HCT116 (cell line): ENCODE measurements around the gene ECT2. TPM values are rescaled to one million over a fixed set of nuclear protein-coding genes. Genes with fewer than 3 reads are reported as not detected.

Experiments used
- ATAC-seq: fragments of 200-7000 bp; cut with Tn5 transposase; 2 replicates; pipeline ENCODE4 v1.9.1; 2020; ENCODE audit warnings: mild to moderate bottlenecking, moderate library complexity
- BruUV-seq: library from RNA; stranded (reverse); fragments of 400-500 nt; replicated peaks from 2 replicates; lab custom pipeline; 2021; lab: Mats Ljungman, UMichigan
- CTCF ChIA-PET: fragments of 300-600 bp; sonication (Branson Sonifier 250); formaldehyde crosslinking; loops from one replicate; lab custom pipeline; 2021; ENCODE audit warnings: antibody characterized with exemption; lab: Charles Lee
- POLR2A ChIA-PET: fragments of 300-600, 350-600 bp; sonication (Branson Sonifier 250); formaldehyde crosslinking; loops from one replicate; lab custom pipeline; 2021; ENCODE audit warnings: antibody characterized with exemption; lab: Charles Lee
- RAD21 ChIA-PET, 2 experiments: fragments of 300-600 bp; sonication (Branson Sonifier 250); formaldehyde crosslinking; loops; one replicate each; lab custom pipeline; 2023; ENCODE audit warnings: low total read pairs in 2 of 2; ENCODE audit not compliant: uncharacterized antibody in 2 of 2, unreplicated experiment in 2 of 2, low non-redundant PET in 1 of 2; lab: Charles Lee
- DNase-seq: peaks from one replicate; pipeline ENCODE4 v3.0.0-alpha.2; 2010; ENCODE audit warnings: low read depth, low spot score
- H2AFZ ChIP-seq: fragments of 200-600 bp; shearing (Covaris generic), sonication (generic); 2 replicates; pipeline ENCODE4 v1.6.1; 2017; ENCODE audit warnings: low read depth, mixed run types, mixed read lengths, antibody characterized with exemption, low read length; ENCODE audit not compliant: poor library complexity, severe bottlenecking
- H3K27ac ChIP-seq: 2 replicates; pipeline ENCODE4 v1.5.1; 2012; ENCODE audit warnings: low read depth, low read length
- H3K27me3 ChIP-seq: fragments of 200-600 bp; sonication (generic); 2 replicates; pipeline ENCODE4 v1.6.1; 2016; ENCODE audit warnings: mixed run types, low read length, mixed read lengths; ENCODE audit not compliant: insufficient read depth
- H3K36me3 ChIP-seq, 2 experiments: fragments of 200-500 bp in 1 of 2; fragments of 200-600 bp in 1 of 2; sonication (Bioruptor generic) in 1 of 2; sonication (generic) in 1 of 2; 2 replicates each; pipeline versions ENCODE4 v1.5.1 to v1.6.1; 2014 to 2016; ENCODE audit warnings: low read length in 2 of 2, inconsistent platforms in 1 of 2, mixed read lengths in 1 of 2, mixed run types in 1 of 2; ENCODE audit not compliant: insufficient read depth in 2 of 2, control insufficient read depth in 1 of 2
- H3K4me1 ChIP-seq, 2 experiments: fragments of 200-600 bp in 1 of 2; sonication (generic) in 1 of 2; 2 replicates each; pipeline versions ENCODE4 v1.5.1 to v1.6.1; 2012 to 2017; ENCODE audit warnings: low read length in 2 of 2, inconsistent platforms in 1 of 2, mild to moderate bottlenecking in 1 of 2, mixed read lengths in 1 of 2, mixed run types in 1 of 2, moderate library complexity in 1 of 2; ENCODE audit not compliant: insufficient read depth in 2 of 2, control insufficient read depth in 1 of 2
- H3K4me2 ChIP-seq: fragments of 200-600 bp; sonication (generic); 2 replicates; pipeline ENCODE4 v1.6.1; 2017; ENCODE audit warnings: mixed run types, low read length, mixed read lengths
- H3K4me3 ChIP-seq, 2 experiments: fragments of 200-600 bp in 1 of 2; sonication (generic) in 1 of 2; replicated peaks in 1 of 2; 2 replicates each; pipeline ENCODE4 v1.5.1; 2011 to 2016; ENCODE audit warnings: low read length in 2 of 2, control low read depth in 1 of 2, low read depth in 1 of 2, mild to moderate bottlenecking in 1 of 2, mixed read lengths in 1 of 2, mixed run types in 1 of 2
- H3K79me2 ChIP-seq: fragments of 200-600 bp; sonication (generic); 2 replicates; pipeline ENCODE4 v1.6.1; 2017; ENCODE audit warnings: mild to moderate bottlenecking, mixed run types, low read length, moderate library complexity, mixed read lengths; ENCODE audit not compliant: insufficient read depth
- H3K9ac ChIP-seq: fragments of 200-600 bp; sonication (generic); 2 replicates; pipeline ENCODE4 v1.6.1; 2016; ENCODE audit warnings: low read length, mixed read lengths
- H3K9me2 ChIP-seq: fragments of 200-600 bp; sonication (generic), shearing (Covaris generic); 2 replicates; pipeline ENCODE4 v1.6.1; 2017; ENCODE audit warnings: mixed run types, mild to moderate bottlenecking, moderate library complexity; ENCODE audit not compliant: insufficient read depth
- H3K9me3 ChIP-seq, 2 experiments: fragments of 200-500 bp in 1 of 2; fragments of 200-600 bp in 1 of 2; sonication (Bioruptor generic) in 1 of 2; sonication (generic) in 1 of 2; 2 replicates each; pipeline ENCODE4 v1.6.1; 2014 to 2017; ENCODE audit warnings: low read length in 2 of 2, mixed read lengths in 2 of 2, inconsistent platforms in 1 of 2, low read depth in 1 of 2, mild to moderate bottlenecking in 1 of 2, mixed run types in 1 of 2, moderate library complexity in 1 of 2; ENCODE audit not compliant: control insufficient read depth in 1 of 2, insufficient read depth in 1 of 2
- H4K20me1 ChIP-seq: fragments of 200-600 bp; sonication (generic), shearing (Covaris generic); 2 replicates; pipeline ENCODE4 v1.6.1; 2017; ENCODE audit warnings: mixed run types, mild to moderate bottlenecking, moderate library complexity; ENCODE audit not compliant: insufficient read depth
- ATF3 ChIP-seq: IDR thresholded peaks from 2 replicates; pipeline ENCODE4 v1.6.1; 2012
- CBX3 ChIP-seq: IDR thresholded peaks from 2 replicates; pipeline ENCODE4 v1.6.1; 2012; ENCODE audit warnings: low read depth
- CEBPB ChIP-seq: IDR thresholded peaks from 2 replicates; pipeline ENCODE4 v1.6.1; 2012; ENCODE audit warnings: low read depth
- EGR1 ChIP-seq: IDR thresholded peaks from 2 replicates; pipeline ENCODE4 v1.6.1; 2012; ENCODE audit warnings: low read depth
- ELF1 ChIP-seq: IDR thresholded peaks from 2 replicates; pipeline ENCODE4 v1.6.1; 2012; ENCODE audit warnings: low read depth, borderline replicate concordance
- EZH2phosphoT487 ChIP-seq: fragments of 200-600 bp; IDR thresholded peaks from 2 replicates; pipeline ENCODE4 v1.6.1; 2018; ENCODE audit warnings: antibody characterized with exemption, borderline replicate concordance
- FOSL1 ChIP-seq: IDR thresholded peaks from 2 replicates; pipeline ENCODE4 v1.6.1; 2012; ENCODE audit warnings: low read depth
- JUND ChIP-seq: IDR thresholded peaks from 2 replicates; pipeline ENCODE4 v1.6.1; 2012
- MAX ChIP-seq: IDR thresholded peaks from 2 replicates; pipeline ENCODE4 v1.6.1; 2012
- POLR2A ChIP-seq: IDR thresholded peaks from 2 replicates; pipeline ENCODE4 v1.7.0; 2011; ENCODE audit warnings: borderline replicate concordance; ENCODE audit not compliant: insufficient read depth, insufficient read length; ENCODE audit errors: extremely low read depth
- POLR2AphosphoS5 ChIP-seq: IDR thresholded peaks from 2 replicates; pipeline ENCODE4 v1.6.1; 2011; ENCODE audit warnings: mild to moderate bottlenecking, low read depth, low read length, moderate library complexity
- RAD21 ChIP-seq: IDR thresholded peaks from 2 replicates; pipeline ENCODE4 v1.6.1; 2012; ENCODE audit warnings: low read depth, mild to moderate bottlenecking
- SIN3A ChIP-seq: IDR thresholded peaks from 2 replicates; pipeline ENCODE4 v1.6.1; 2012; ENCODE audit warnings: low read depth
- SRF ChIP-seq: IDR thresholded peaks from 2 replicates; pipeline ENCODE4 v1.6.1; 2012; ENCODE audit warnings: low read depth
- ZFX ChIP-seq: fragments of 450-650 bp; IDR thresholded peaks from 2 replicates; pipeline ENCODE4 v1.6.1; 2017
- ZNF274 ChIP-seq: fragments of 200-500 bp; sonication (Bioruptor generic); IDR thresholded peaks from 2 replicates; pipeline ENCODE4 v1.6.1; 2014; ENCODE audit warnings: mild to moderate bottlenecking, low read depth, low read length, inconsistent platforms
- intact Hi-C: fragments of 100-400 bp; cut with micrococcal nuclease; formaldehyde crosslinking; loops from 2 replicates; pipeline ENCODE4 v1.10.0; 2022
- total RNA-seq: library from RNA; stranded (reverse); gene quantifications from one replicate; pipeline ENCODE4 v1.2.1, GENCODE V29; 2021; ENCODE audit not compliant: unreplicated experiment
- TF ChIP-seq, protein P1 (sequence below): IDR thresholded peaks from 2 replicates; pipeline ENCODE4 v1.6.1; 2011; ENCODE audit warnings: mild to moderate bottlenecking, low read length, moderate library complexity; ENCODE audit not compliant: insufficient replicate concordance; ENCODE audit errors: extremely low read depth
- TF ChIP-seq, protein P2 (sequence below), 3 experiments: fragments of 200-600 bp in 1 of 3; sonication (generic) in 1 of 3; IDR thresholded peaks in 2 of 3; conservative IDR thresholded peaks in 1 of 3; 2 replicates each; pipeline ENCODE4 v1.5.1; 2012 to 2017; ENCODE audit warnings: low read depth in 2 of 3, low read length in 2 of 3, antibody characterized with exemption in 1 of 3, borderline replicate concordance in 1 of 3, control low read depth in 1 of 3, mild to moderate bottlenecking in 1 of 3, mixed read lengths in 1 of 3, mixed run types in 1 of 3, moderate library complexity in 1 of 3; ENCODE audit not compliant: insufficient read depth in 1 of 3

ECT2 gene
- total RNA-seq, 1 experiment from 2014 or later: 95.6 TPM

- Histone ChIP-seq H3K36me3 (peaks cover 23 to 39% of the 10 kb centered on the region in 2 experiments), H2AFZ (no peak overlapping the region), H3K4me3 (no peak overlapping the region), H3K27me3 (no peaks in the 10 kb centered on the region), H3K9me2 (no peaks in the 10 kb centered on the region), H3K9me3 (no peaks in the 10 kb centered on the region), H4K20me1 (peaks cover 4% of the 10 kb centered on the region; the same call in 1 of the 2 replicates), H3K79me2 (peaks cover 72% of the 10 kb centered on the region), H3K4me2 (no peak overlapping the region), H3K27ac (no peak overlapping the region), H3K4me1 (no peaks in the 10 kb centered on the region), H3K9ac (no peak overlapping the region)
- TF ChIP-seq RAD21 (no peak), EGR1 (no peak), EZH2phosphoT487 (no peak), POLR2A (no peak), ZFX (no peak), SRF (no peak), CBX3 (no peak), MAX (no peak), ZNF274 (no peak), CEBPB (no peak), JUND (no peak), ATF3 (no peak), FOSL1 (no peak), ELF1 (no peak), POLR2AphosphoS5 (no peak), SIN3A (no peak)
- TF ChIP-seq, protein P1, sequence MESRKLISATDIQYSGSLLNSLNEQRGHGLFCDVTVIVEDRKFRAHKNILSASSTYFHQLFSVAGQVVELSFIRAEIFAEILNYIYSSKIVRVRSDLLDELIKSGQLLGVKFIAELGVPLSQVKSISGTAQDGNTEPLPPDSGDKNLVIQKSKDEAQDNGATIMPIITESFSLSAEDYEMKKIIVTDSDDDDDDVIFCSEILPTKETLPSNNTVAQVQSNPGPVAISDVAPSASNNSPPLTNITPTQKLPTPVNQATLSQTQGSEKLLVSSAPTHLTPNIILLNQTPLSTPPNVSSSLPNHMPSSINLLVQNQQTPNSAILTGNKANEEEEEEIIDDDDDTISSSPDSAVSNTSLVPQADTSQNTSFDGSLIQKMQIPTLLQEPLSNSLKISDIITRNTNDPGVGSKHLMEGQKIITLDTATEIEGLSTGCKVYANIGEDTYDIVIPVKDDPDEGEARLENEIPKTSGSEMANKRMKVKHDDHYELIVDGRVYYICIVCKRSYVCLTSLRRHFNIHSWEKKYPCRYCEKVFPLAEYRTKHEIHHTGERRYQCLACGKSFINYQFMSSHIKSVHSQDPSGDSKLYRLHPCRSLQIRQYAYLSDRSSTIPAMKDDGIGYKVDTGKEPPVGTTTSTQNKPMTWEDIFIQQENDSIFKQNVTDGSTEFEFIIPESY: no peak
- TF ChIP-seq, protein P2, sequence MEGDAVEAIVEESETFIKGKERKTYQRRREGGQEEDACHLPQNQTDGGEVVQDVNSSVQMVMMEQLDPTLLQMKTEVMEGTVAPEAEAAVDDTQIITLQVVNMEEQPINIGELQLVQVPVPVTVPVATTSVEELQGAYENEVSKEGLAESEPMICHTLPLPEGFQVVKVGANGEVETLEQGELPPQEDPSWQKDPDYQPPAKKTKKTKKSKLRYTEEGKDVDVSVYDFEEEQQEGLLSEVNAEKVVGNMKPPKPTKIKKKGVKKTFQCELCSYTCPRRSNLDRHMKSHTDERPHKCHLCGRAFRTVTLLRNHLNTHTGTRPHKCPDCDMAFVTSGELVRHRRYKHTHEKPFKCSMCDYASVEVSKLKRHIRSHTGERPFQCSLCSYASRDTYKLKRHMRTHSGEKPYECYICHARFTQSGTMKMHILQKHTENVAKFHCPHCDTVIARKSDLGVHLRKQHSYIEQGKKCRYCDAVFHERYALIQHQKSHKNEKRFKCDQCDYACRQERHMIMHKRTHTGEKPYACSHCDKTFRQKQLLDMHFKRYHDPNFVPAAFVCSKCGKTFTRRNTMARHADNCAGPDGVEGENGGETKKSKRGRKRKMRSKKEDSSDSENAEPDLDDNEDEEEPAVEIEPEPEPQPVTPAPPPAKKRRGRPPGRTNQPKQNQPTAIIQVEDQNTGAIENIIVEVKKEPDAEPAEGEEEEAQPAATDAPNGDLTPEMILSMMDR (IDR thresholded peaks at IDR 0.05 in 2 of 3, conservative IDR thresholded peaks at IDR 0.05 in 1 of 3; ENCODE audit: borderline replicate concordance in 1 of 3, insufficient read depth in 1 of 3, low read depth in 2 of 3, low read length in 2 of 3): no peak
- no TSS peak for BruUV-seq
- ChIA-PET CTCF (no interaction called here), RAD21 (no interaction called here), POLR2A (interaction anchor here (1.3 kb wide), 1 partner anchor 8 kb away, joined by 3 read pairs; no protein-coding TSS in a partner anchor)
- intact Hi-C loops: no loop called here
- DNase-seq: no peak
- ATAC-seq: no peak
These were observed 27.4 kb downstream of the ECT2 start for GRCh38 chr3:172777901-172778300.
